Activated CD4-positive, alpha-beta T cell treated with anti-CD3 and anti-CD28 coated beads, Interleukin-2, Interleukin-6, amounts not matched to agents 100 ng/mL and 50 ng/mL, durations not matched to agents 16 hours and 8 hours (primary cell): ENCODE data around the gene TSHZ3.

Experiments
- DNase-seq: peaks from one replicate; pipeline ENCODE4 v3.0.0-alpha.2; 2020

The TSHZ3 gene

GRCh38 chr19:31349160-31349881 is at the start of gene TSHZ3:
Gene TSHZ3, minus strand, starts transcription at chr19:31349436. Its CDS starts 217 bp downstream, at chr19:31349219.
- DNase-seq = peak; percentile 48

- DNase-seq = no peak
Measured at GRCh38 chr19:31397308-31397707, 48.1 kb upstream of the TSHZ3 start.

GRCh38 chr19:31392464-31392863 is 43.2 kb upstream of the TSHZ3 start:
- DNase-seq = no peak

GRCh38 chr19:31391518-31391917 is 42.3 kb upstream of the TSHZ3 start:
- DNase-seq = no peak

GRCh38 chr19:31390711-31391110 is 41.5 kb upstream of the TSHZ3 start:
- no peak for DNase-seq

GRCh38 chr19:31389874-31390273 is 40.6 kb upstream of the TSHZ3 start:
- DNase-seq = no peak

GRCh38 chr19:31387717-31388301 is 38.6 kb upstream of the TSHZ3 start:
- no peak for DNase-seq

- DNase-seq = no peak
Measured at GRCh38 chr19:31386806-31387205, 37.6 kb upstream of the TSHZ3 start.

GRCh38 chr19:31385744-31386143 is 36.5 kb upstream of the TSHZ3 start:
- DNase-seq = no peak

- no peak for DNase-seq
Measured at GRCh38 chr19:31383553-31383952, 34.3 kb upstream of the TSHZ3 start.

GRCh38 chr19:31380854-31381253 is 31.6 kb upstream of the TSHZ3 start:
- DNase-seq = no peak

GRCh38 chr19:31378404-31378803 is 29.2 kb upstream of the TSHZ3 start:
- DNase-seq = no peak

GRCh38 chr19:31377736-31378135 is 28.5 kb upstream of the TSHZ3 start:
- no peak for DNase-seq

- peak; percentile 17 for DNase-seq
Measured at GRCh38 chr19:31372246-31372781, 23.1 kb upstream of the TSHZ3 start.

- no peak for DNase-seq
Measured at GRCh38 chr19:31370216-31370615, 21.0 kb upstream of the TSHZ3 start.

- no peak for DNase-seq
Measured at GRCh38 chr19:31364963-31365362, 15.7 kb upstream of the TSHZ3 start.

- no peak for DNase-seq
Measured at GRCh38 chr19:31361728-31362127, 12.5 kb upstream of the TSHZ3 start.

- DNase-seq = no peak
Measured at GRCh38 chr19:31357315-31357673, 8.1 kb upstream of the TSHZ3 start.

GRCh38 chr19:31356587-31357314 is 7.5 kb upstream of the TSHZ3 start:
- DNase-seq = peak; percentile 73

- DNase-seq = no peak
Measured at GRCh38 chr19:31355665-31356289, 6.5 kb upstream of the TSHZ3 start.

GRCh38 chr19:31354799-31355664 is 5.8 kb upstream of the TSHZ3 start:
- no peak for DNase-seq

- no peak for DNase-seq
Measured at GRCh38 chr19:31354316-31354715, 5.1 kb upstream of the TSHZ3 start.
